Endothelial cell (in vitro differentiated cells): Measurements from ENCODE around the gene FRMD4A. TPM values are rescaled to one million over a fixed set of nuclear protein-coding genes. Genes with fewer than 3 reads are reported as not detected.

Experiments
- DNase-seq: peaks from one replicate; pipeline ENCODE4 v3.0.0; 2021; ENCODE audit warnings: low spot score
- H3K27ac Mint-ChIP-seq: one replicate; pipeline ENCODE4 v1.8.0; 2021; ENCODE audit warnings: mixed read lengths, inconsistent platforms; ENCODE audit not compliant: unreplicated experiment
- H3K27me3 Mint-ChIP-seq: one replicate; pipeline ENCODE4 v1.8.0; 2021; ENCODE audit warnings: mild to moderate bottlenecking, moderate library complexity, mixed read lengths, inconsistent platforms; ENCODE audit not compliant: unreplicated experiment
- H3K36me3 Mint-ChIP-seq: one replicate; pipeline ENCODE4 v1.8.0; 2021; ENCODE audit warnings: mild to moderate bottlenecking, low read depth, mixed read lengths, inconsistent platforms; ENCODE audit not compliant: unreplicated experiment
- H3K4me1 Mint-ChIP-seq: one replicate; pipeline ENCODE4 v1.8.0; 2021; ENCODE audit warnings: mild to moderate bottlenecking, mixed read lengths, inconsistent platforms; ENCODE audit not compliant: unreplicated experiment
- H3K4me3 Mint-ChIP-seq: one replicate; pipeline ENCODE4 v1.8.0; 2021; ENCODE audit warnings: mild to moderate bottlenecking, mixed read lengths, inconsistent platforms; ENCODE audit not compliant: unreplicated experiment
- H3K9me3 Mint-ChIP-seq: one replicate; pipeline ENCODE4 v1.8.0; 2021; ENCODE audit warnings: mixed read lengths, inconsistent platforms; ENCODE audit not compliant: unreplicated experiment
- total RNA-seq: library from RNA; stranded (reverse); fragmentation: NEBNext Ultra II Directional; extraction: Animal tissue kit (Norgen Biotek cat#: 25700); gene quantifications from one replicate; pipeline ENCODE4 v1.2.1, GENCODE V29; 2021; ENCODE audit not compliant: unreplicated experiment
- TF ChIP-seq, protein P1 (sequence below): fragments of 200-600 bp; sonication (generic); IDR thresholded peaks from one replicate; pipeline ENCODE4 v1.5.0; 2021; ENCODE audit warnings: antibody characterized with exemption; ENCODE audit not compliant: unreplicated experiment

The FRMD4A gene
- total RNA-seq, 1 donor from 2014 or later, result 68.9 TPM

DNA sequence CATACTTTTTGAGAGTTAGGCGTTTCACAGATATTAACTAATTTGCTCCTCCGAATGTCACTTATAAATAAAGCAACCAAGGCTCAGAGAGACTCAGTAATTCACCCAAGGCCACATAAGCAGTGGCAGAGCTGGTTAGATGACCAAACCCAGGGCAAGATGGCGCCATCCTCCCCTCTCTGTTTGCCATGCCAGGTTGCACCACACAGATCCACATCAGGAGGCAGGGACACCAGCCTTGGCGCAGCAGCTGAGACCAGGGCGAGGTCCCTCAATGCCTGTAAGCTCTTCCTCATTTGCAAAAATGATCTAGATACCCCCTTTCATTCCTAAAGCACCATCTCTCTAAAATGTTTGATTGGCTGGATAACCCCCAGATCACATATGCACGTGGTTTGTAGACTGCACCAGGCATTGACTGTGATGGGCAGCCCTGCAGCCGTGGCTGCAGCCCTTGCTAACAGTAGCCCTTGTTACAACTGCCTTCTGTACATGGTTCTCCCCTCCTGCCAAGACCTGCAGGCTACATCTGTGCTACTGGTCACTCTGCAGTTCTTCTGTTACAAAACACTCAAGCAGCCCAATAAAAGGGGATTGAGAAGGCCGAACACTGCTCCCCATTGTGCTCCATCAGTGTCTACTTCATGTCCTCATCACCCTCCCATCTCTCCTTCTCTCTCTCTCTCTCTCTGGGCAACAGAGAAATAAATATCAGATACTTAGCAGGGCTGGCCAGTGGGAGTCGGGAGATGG lies 445.3 kb downstream of the FRMD4A start:
- no peak for DNase-seq
- Mint-ChIP-seq H3K4me1 (peaks cover 40% of the 10 kb centered on the region), H3K9me3 (no peaks in the 10 kb centered on the region), H3K27me3 (no peaks in the 10 kb centered on the region), H3K4me3 (no peak overlapping the region), H3K36me3 (no peaks in the 10 kb centered on the region), H3K27ac (no peak overlapping the region)
- TF ChIP-seq, protein P1, sequence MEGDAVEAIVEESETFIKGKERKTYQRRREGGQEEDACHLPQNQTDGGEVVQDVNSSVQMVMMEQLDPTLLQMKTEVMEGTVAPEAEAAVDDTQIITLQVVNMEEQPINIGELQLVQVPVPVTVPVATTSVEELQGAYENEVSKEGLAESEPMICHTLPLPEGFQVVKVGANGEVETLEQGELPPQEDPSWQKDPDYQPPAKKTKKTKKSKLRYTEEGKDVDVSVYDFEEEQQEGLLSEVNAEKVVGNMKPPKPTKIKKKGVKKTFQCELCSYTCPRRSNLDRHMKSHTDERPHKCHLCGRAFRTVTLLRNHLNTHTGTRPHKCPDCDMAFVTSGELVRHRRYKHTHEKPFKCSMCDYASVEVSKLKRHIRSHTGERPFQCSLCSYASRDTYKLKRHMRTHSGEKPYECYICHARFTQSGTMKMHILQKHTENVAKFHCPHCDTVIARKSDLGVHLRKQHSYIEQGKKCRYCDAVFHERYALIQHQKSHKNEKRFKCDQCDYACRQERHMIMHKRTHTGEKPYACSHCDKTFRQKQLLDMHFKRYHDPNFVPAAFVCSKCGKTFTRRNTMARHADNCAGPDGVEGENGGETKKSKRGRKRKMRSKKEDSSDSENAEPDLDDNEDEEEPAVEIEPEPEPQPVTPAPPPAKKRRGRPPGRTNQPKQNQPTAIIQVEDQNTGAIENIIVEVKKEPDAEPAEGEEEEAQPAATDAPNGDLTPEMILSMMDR, result no peak

DNA sequence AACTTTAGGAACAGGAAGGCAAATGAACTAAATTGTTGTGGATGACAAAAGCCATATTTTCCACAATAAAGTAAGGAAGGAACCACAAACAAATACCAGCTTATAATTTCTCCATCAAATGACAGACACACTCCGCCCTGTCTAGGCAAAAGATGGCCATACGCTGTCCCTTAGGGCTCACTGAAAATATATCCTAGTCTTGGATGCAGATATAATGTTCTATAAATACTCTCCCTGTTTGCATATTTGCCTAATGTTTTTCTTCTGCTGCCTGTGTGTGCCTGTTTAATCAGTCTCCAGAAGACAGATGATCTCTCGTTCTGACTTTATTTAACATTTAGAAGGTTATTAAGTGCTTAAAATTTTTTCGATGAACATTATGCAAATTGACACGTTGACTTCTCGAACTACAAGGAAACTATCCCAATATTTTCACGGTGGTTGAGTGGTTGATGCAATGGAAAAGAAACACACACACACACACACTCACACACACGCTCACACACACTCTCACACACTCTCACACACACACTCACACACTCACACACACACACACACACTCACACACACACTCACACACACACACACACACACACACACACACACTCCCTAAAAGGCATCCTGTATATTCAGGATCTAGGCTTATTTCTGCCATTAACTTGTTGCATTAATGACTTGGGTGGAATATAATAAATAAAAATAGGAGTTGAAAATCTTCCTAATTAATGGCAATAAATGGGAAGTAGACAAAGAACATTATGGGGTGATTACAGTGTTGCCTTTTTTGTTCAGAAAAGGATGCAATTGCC lies 446.9 kb downstream of the FRMD4A start:
- Mint-ChIP-seq H3K4me3 (no peak overlapping the region), H3K9me3 (no peaks in the 10 kb centered on the region), H3K27me3 (no peaks in the 10 kb centered on the region), H3K27ac (peak overlapping the region; percentile 90), H3K4me1 (peaks cover 28% of the 10 kb centered on the region), H3K36me3 (no peaks in the 10 kb centered on the region)
- no peak for DNase-seq
- TF ChIP-seq, protein P1, result no peak

DNA sequence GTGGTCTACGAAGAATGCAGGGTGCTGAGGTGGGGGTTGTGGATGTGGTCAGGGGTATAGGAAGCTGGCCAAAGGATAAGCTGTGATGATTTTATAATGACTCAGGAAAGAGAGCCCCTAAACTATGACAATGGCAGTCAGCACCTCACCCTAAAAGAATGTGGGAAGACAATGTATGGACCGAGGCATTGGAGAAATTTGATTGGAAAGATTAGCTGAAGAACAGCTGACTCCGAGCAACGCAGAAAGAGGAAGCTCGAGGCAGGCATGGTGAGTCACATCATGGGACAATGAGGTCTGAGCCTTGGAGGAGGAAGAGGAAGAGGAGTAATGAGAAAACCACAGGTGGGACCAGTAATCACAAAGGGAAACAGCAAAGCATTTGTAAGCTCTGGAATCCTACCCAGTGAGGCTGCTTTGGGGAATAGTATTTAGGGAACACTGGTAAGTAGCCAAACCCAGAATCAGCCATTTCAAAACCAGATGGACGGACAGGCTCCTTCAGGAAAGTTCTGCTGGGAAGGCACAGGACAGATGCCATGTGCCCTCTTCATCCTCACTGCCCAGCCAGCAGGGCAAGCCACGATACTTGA lies 448.5 kb downstream of the FRMD4A start:
- Mint-ChIP-seq H3K27me3 (no peaks in the 10 kb centered on the region), H3K4me1 (peaks cover 28% of the 10 kb centered on the region), H3K4me3 (no peak overlapping the region), H3K27ac (no peak overlapping the region), H3K9me3 (no peaks in the 10 kb centered on the region), H3K36me3 (peaks cover 4% of the 10 kb centered on the region)
- DNase-seq, result peak; percentile 41
- TF ChIP-seq, protein P1, result no peak

DNA sequence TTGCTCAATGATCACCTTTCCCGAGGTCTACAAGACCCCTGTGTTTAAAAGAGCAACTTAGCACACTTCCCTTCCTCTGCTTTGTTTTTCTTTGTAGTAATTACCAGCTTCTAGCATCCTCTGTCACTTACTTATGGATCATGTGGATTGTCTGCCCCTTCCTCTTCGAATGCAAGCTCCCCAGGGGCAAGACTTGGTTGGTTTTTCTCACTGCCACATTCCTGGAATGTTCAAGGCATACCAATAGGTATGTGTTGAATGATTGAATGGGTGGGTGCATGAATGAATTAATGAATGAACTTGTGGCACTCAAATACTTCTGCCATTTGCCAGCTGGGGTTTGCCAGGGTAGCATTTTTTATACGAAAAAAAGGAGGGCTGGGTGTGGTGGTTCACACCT lies 450.0 kb downstream of the FRMD4A start:
- Mint-ChIP-seq H3K9me3 (no peaks in the 10 kb centered on the region), H3K4me3 (no peak overlapping the region), H3K27ac (no peak overlapping the region), H3K27me3 (no peaks in the 10 kb centered on the region), H3K36me3 (peaks cover 4% of the 10 kb centered on the region), H3K4me1 (peaks cover 34% of the 10 kb centered on the region)
- no peak for DNase-seq
- TF ChIP-seq, protein P1, result no peak
